ENCODE measurements around the gene ZCCHC18.
A peak's percentile ranks its signal among the peaks of the same experiment; 100 is the strongest.

The ZCCHC18 gene

GRCh38 chrX:104134583-104135261 lies 22.4 kb downstream of the ZCCHC18 start:
- DNase-seq (ENCODE audit: low spot score): no peak

- no peak for DNase-seq (ENCODE audit: low spot score)
These were observed 23.4 kb downstream of the ZCCHC18 start for GRCh38 chrX:104135677-104136076.

DNA sequence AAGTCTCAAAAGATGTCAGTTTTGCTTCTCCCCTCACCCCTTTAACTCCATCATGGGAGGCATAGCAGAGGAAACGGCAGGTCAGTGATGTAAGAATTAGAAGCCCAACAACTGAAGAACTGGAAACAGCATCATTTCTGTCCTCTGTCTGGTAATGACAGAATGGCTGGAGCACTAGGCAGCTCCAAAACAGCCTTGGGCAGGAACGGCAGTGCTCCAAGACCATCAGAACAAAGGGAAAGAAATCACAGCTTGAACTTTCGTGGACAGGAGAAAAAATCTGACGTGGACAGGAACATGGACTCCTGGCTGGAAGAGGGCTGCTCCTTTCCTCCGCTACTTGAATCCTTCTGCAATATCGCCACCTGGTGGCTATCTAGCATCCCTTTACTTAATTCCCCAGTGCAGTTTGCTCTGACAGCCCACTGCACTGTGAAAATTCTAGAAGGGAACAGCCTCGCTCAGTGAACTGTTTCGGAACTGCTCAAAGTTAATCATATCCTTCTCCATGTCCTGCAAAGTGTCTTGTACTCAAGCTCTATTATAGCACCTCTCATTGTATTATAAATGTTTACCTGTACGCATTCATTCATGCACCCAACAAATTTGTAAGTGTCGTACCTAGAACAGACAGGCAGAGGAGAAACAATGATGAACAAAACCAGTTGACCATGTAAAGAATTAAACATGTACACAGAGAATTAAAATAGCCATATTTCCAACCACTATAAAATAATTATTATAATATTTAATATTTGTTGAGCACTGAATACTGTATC lies 24.1 kb downstream of the ZCCHC18 start:
- peak; percentile 77 for DNase-seq (ENCODE audit: low spot score)

- DNase-seq (ENCODE audit: low spot score): no peak
These were observed 25.2 kb downstream of the ZCCHC18 start for GRCh38 chrX:104137496-104137895.

DNA sequence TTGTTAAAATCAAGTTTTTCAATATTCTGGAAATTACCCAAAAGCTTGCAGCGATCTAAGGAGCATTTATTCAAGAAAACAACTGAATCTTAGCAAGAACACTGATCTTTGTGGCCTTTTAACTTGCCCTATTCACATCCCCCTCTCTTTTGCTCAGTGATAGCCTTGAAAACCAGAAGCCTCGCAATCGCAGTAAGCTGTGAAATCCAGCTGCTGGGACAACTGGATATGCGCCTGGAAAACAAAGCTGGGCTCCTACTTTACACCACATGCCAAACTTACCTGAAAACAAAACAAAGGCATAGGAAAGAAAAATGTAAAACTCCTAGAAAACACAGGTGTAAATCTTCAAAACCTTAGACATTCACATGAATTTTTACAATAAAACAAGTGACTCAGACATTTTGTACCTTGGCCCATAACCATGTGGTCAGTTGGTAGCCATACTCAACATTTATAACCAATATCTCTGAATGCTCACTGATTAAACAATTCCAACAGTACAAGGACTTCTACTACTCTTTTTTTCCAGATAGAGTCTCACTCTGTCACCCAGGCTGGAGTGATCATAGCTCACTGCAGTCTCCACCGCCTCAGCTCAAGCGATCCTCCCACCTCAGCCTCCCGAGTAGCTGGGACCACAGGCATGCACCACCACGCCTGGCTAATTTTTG lies 28.9 kb downstream of the ZCCHC18 start:
- no peak for DNase-seq (ENCODE audit: low spot score)

GRCh38 chrX:104151037-104151436 lies 38.7 kb downstream of the ZCCHC18 start:
- no peak for DNase-seq (ENCODE audit: low spot score)

DNA sequence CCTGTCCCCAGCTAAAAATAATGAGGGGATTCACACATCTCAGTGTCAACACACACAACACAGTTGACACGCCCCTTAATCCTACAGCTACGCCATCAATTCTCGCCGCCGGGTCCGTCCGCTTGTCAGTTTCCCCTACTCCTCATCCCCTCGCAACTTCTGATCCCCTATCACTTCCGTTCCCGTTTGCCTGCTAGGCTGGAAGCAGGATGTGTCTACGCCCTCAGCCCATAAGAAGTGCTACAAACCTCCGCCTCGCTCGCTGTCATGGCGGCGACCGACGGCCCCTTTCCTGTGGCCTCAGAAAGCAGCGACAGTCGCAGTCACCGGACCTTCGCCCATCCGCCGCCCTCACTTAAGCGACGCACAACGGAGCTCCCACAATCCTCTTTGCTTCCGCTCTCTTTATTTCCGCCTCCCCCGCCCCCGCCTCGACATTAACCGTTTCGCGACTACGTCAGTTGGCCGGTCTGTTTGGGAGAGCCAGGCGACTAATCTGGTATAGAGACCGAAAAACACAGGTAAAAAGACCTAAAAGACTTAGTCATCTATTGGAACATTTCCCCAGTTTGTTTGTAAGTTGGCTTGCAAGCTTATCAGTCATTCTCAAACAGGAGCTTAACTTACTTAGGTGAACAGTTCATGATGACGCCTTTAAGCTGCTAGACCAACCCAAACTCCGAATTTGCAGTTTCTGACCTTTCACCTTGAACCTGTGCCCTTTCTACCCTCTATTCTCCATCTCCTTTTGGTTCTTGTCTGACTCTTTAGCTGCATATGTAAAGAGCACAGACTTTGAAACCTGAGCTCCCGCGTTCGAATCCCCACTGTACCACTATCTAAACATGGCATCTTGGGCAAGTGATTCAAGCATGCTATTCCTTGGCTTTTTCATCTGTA lies 44.6 kb downstream of the ZCCHC18 start, which contains the start of gene SLC25A53:
Gene SLC25A53 (minus strand): TSS at position 380 of the 900 bp plus-strand sequence. CDS start 51,752 bp downstream, outside the sequence.
- peak; percentile 87 for DNase-seq (ENCODE audit: low spot score)
